ENCODE results near the gene JARID2. TPM values are rescaled to one million over a fixed set of nuclear protein-coding genes. Genes with fewer than 3 reads are reported as not detected.

Gene JARID2
- total RNA-seq, 1 donor from 2014 or later: 38.9 TPM

DNA sequence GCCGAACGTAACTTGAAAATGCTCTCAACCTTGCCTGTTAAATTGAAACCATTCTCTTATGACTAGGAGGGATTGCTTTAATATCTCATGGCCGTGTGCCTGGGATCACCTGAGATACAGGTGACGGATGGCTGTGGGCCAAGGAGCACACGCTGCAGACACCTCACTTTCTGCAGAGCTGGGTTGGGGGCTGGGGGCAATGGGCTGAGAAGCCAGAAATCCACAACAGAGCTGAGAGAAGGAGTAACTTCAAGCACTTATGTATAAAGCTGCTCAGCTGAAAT lies 246.1 kb downstream of the JARID2 start:
- Histone ChIP-seq H3K79me2 (ENCODE audit: low read depth) (peaks cover 29% of the 10 kb centered on the region), H3F3A (ENCODE audit: low read depth) (peaks cover 12% of the 10 kb centered on the region), H3K4me3 (no peak overlapping the region), H2AFZ (replicated peaks) (no peak overlapping the region), H3K4me2 (no peak overlapping the region), H3K27ac (no peak overlapping the region), H3K4me1 (peaks cover 12% of the 10 kb centered on the region), H4K20me1 (ENCODE audit: low read depth) (peaks cover 38% of the 10 kb centered on the region), H3K9me3 (ENCODE audit: low read depth) (no peaks in the 10 kb centered on the region), H3K9ac (no peak overlapping the region), H3K27me3 (no peaks in the 10 kb centered on the region), H3K36me3 (no peaks in the 10 kb centered on the region)
- peaks cover 38% of the 10 kb centered on the region for H3K36me3 Mint-ChIP-seq
- no peak for TF ChIP-seq EZH2 (IDR thresholded peaks at IDR 0.05)
- TF ChIP-seq, protein P1, sequence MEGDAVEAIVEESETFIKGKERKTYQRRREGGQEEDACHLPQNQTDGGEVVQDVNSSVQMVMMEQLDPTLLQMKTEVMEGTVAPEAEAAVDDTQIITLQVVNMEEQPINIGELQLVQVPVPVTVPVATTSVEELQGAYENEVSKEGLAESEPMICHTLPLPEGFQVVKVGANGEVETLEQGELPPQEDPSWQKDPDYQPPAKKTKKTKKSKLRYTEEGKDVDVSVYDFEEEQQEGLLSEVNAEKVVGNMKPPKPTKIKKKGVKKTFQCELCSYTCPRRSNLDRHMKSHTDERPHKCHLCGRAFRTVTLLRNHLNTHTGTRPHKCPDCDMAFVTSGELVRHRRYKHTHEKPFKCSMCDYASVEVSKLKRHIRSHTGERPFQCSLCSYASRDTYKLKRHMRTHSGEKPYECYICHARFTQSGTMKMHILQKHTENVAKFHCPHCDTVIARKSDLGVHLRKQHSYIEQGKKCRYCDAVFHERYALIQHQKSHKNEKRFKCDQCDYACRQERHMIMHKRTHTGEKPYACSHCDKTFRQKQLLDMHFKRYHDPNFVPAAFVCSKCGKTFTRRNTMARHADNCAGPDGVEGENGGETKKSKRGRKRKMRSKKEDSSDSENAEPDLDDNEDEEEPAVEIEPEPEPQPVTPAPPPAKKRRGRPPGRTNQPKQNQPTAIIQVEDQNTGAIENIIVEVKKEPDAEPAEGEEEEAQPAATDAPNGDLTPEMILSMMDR (IDR thresholded peaks at IDR 0.05): no peak
- TF ChIP-seq EZH2phosphoT487 (IDR thresholded peaks at IDR 0.05): no peak
- no peaks in the 10 kb centered on the region for H3K27me3 Mint-ChIP-seq (ENCODE audit: insufficient read depth, low read depth)
- peaks cover 16% of the 10 kb centered on the region for H3K4me1 Mint-ChIP-seq
- no peaks in the 10 kb centered on the region for H3K9me3 Mint-ChIP-seq
- no peak overlapping the region for H3K4me3 Mint-ChIP-seq
- DNase-seq (ENCODE audit: low spot score): no peak
- H3K27ac Mint-ChIP-seq: no peak overlapping the region

GRCh38 chr6:15493437-15494168 lies 247.7 kb downstream of the JARID2 start:
- Histone ChIP-seq H3K36me3 (no peaks in the 10 kb centered on the region), H4K20me1 (ENCODE audit: low read depth) (peaks cover 38% of the 10 kb centered on the region), H3K27ac (no peak overlapping the region), H2AFZ (replicated peaks) (no peak overlapping the region), H3K4me1 (peaks cover 12% of the 10 kb centered on the region), H3K79me2 (ENCODE audit: low read depth) (peaks cover 29% of the 10 kb centered on the region), H3F3A (ENCODE audit: low read depth) (peaks cover 12% of the 10 kb centered on the region), H3K4me2 (peak overlapping the region; percentile 35), H3K4me3 (no peak overlapping the region), H3K9me3 (ENCODE audit: low read depth) (no peaks in the 10 kb centered on the region), H3K9ac (no peak overlapping the region), H3K27me3 (no peaks in the 10 kb centered on the region)
- peak; percentile 40 for DNase-seq (ENCODE audit: low spot score)
- TF ChIP-seq, protein P1 (IDR thresholded peaks at IDR 0.05): no peak
- TF ChIP-seq EZH2 (IDR thresholded peaks at IDR 0.05): no peak
- Mint-ChIP-seq H3K9me3 (no peaks in the 10 kb centered on the region), H3K36me3 (peaks cover 38% of the 10 kb centered on the region), H3K27me3 (ENCODE audit: insufficient read depth, low read depth) (peaks cover 3% of the 10 kb centered on the region), H3K4me3 (no peak overlapping the region), H3K27ac (no peak overlapping the region), H3K4me1 (peaks cover 16% of the 10 kb centered on the region)

DNA sequence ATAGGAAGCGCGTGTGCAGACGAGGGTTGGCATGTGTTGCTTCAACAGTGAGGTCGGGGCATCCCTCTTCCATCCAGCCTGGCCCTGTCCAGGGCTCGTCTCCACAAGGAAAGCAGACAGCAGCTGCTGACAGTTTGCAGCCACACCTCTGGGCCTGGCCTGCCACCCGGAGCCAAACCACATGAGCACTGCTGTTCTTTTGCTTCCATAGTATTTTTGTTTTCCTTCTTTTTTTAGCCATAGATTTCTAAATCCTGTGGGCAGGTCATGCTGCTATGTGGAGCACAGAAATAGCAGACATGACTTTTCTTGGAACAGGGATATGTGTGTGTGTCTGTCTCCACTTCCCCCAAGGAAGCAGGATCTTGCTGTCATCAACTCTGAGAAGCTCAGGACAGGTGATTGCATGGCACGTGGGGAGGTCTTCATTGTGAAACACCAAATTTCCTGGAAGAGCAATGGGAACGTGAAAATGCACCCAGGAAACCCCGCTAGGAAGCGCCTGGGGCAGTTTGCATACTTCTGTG lies 249.6 kb downstream of the JARID2 start:
- Histone ChIP-seq H3K4me3 (no peak overlapping the region), H3K27me3 (no peaks in the 10 kb centered on the region), H3K9me3 (ENCODE audit: low read depth) (no peaks in the 10 kb centered on the region), H4K20me1 (ENCODE audit: low read depth) (peaks cover 39% of the 10 kb centered on the region), H3K9ac (no peak overlapping the region), H3K79me2 (ENCODE audit: low read depth) (peaks cover 29% of the 10 kb centered on the region), H3F3A (ENCODE audit: low read depth) (peaks cover 6% of the 10 kb centered on the region), H3K4me1 (peaks cover 12% of the 10 kb centered on the region), H3K36me3 (no peaks in the 10 kb centered on the region), H3K4me2 (no peak overlapping the region), H3K27ac (no peak overlapping the region), H2AFZ (replicated peaks) (no peak overlapping the region)
- TF ChIP-seq EZH2phosphoT487 (IDR thresholded peaks at IDR 0.05) (no peak), EZH2 (IDR thresholded peaks at IDR 0.05) (no peak)
- TF ChIP-seq, protein P1 (IDR thresholded peaks at IDR 0.05): no peak
- no peak for DNase-seq (ENCODE audit: low spot score)
- H3K27me3 Mint-ChIP-seq (ENCODE audit: insufficient read depth, low read depth): peaks cover 5% of the 10 kb centered on the region
- peak overlapping the region; percentile 78 for H3K27ac Mint-ChIP-seq
- no peak overlapping the region for H3K4me3 Mint-ChIP-seq
- no peaks in the 10 kb centered on the region for H3K9me3 Mint-ChIP-seq
- peaks cover 21% of the 10 kb centered on the region for H3K4me1 Mint-ChIP-seq
- peaks cover 35% of the 10 kb centered on the region for H3K36me3 Mint-ChIP-seq
